ENCODE data around the gene EFHD2. TPM values are rescaled to one million over a fixed set of nuclear protein-coding genes. Genes with fewer than 3 reads are reported as not detected.

EFHD2 gene
- total RNA-seq, 1 experiment from 2014 or later: 90.8 TPM

GRCh38 chr1:15384301-15384901, 25.3 kb upstream of the EFHD2 start:
- Histone ChIP-seq H3K36me3 (ENCODE audit: control insufficient read depth, insufficient read depth, low read length) (no peaks in the 10 kb centered on the region), H3K9me3 (ENCODE audit: control insufficient read depth, insufficient read depth, low read depth, low read length) (no peaks in the 10 kb centered on the region), H3K27ac (ENCODE audit: low read length) (no peak overlapping the region), H3K27me3 (ENCODE audit: control insufficient read depth, insufficient read depth, low read length) (no peaks in the 10 kb centered on the region), H3K4me3 (ENCODE audit: low read depth in 2 of 2, low read length in 2 of 2) (no peak overlapping the region), H3K4me1 (ENCODE audit: control insufficient read depth, insufficient read depth, low read length) (no peaks in the 10 kb centered on the region; the same call in 1 of the 2 replicates)
- no peak for ATAC-seq
- intact Hi-C loops (cut with micrococcal nuclease; ENCODE audit: unreplicated experiment) (no loop called here), in situ Hi-C loops (cut with HindIII; ENCODE audit: low pct_unique_long_range_greater_than_20kb, low sequenced_read_pairs) (no loop called here)
- ChIA-PET CTCF (no interaction called here), POLR2A (no interaction called here)
- DNase-seq (ENCODE audit: low read depth, low spot score): no peak
- BruUV-seq (replicated peaks): no TSS peak
- TF ChIP-seq, protein P1, sequence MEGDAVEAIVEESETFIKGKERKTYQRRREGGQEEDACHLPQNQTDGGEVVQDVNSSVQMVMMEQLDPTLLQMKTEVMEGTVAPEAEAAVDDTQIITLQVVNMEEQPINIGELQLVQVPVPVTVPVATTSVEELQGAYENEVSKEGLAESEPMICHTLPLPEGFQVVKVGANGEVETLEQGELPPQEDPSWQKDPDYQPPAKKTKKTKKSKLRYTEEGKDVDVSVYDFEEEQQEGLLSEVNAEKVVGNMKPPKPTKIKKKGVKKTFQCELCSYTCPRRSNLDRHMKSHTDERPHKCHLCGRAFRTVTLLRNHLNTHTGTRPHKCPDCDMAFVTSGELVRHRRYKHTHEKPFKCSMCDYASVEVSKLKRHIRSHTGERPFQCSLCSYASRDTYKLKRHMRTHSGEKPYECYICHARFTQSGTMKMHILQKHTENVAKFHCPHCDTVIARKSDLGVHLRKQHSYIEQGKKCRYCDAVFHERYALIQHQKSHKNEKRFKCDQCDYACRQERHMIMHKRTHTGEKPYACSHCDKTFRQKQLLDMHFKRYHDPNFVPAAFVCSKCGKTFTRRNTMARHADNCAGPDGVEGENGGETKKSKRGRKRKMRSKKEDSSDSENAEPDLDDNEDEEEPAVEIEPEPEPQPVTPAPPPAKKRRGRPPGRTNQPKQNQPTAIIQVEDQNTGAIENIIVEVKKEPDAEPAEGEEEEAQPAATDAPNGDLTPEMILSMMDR (IDR thresholded peaks at IDR 0.05): no peak
- TF ChIP-seq SIN3A (IDR thresholded peaks at IDR 0.05; ENCODE audit: borderline replicate concordance, insufficient read depth, low read depth, low read length) (no peak), POLR2AphosphoS5 (IDR thresholded peaks at IDR 0.05; ENCODE audit: low read depth, low read length) (no peak), TCF7L2 (IDR thresholded peaks at IDR 0.05; ENCODE audit: low read depth, low read length) (no peak)
- TF ChIP-seq, protein P2, sequence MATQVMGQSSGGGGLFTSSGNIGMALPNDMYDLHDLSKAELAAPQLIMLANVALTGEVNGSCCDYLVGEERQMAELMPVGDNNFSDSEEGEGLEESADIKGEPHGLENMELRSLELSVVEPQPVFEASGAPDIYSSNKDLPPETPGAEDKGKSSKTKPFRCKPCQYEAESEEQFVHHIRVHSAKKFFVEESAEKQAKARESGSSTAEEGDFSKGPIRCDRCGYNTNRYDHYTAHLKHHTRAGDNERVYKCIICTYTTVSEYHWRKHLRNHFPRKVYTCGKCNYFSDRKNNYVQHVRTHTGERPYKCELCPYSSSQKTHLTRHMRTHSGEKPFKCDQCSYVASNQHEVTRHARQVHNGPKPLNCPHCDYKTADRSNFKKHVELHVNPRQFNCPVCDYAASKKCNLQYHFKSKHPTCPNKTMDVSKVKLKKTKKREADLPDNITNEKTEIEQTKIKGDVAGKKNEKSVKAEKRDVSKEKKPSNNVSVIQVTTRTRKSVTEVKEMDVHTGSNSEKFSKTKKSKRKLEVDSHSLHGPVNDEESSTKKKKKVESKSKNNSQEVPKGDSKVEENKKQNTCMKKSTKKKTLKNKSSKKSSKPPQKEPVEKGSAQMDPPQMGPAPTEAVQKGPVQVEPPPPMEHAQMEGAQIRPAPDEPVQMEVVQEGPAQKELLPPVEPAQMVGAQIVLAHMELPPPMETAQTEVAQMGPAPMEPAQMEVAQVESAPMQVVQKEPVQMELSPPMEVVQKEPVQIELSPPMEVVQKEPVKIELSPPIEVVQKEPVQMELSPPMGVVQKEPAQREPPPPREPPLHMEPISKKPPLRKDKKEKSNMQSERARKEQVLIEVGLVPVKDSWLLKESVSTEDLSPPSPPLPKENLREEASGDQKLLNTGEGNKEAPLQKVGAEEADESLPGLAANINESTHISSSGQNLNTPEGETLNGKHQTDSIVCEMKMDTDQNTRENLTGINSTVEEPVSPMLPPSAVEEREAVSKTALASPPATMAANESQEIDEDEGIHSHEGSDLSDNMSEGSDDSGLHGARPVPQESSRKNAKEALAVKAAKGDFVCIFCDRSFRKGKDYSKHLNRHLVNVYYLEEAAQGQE (IDR thresholded peaks at IDR 0.05; ENCODE audit: insufficient read depth in 1 of 2, low read depth in 2 of 2, low read length in 1 of 2): no peak

GRCh38 chr1:15385420-15385819, 24.3 kb upstream of the EFHD2 start:
- POLR2A ChIA-PET: no interaction called here
- no peaks in the 10 kb centered on the region; the same call in 1 of the 2 replicates for H3K4me1 ChIP-seq (ENCODE audit: control insufficient read depth, insufficient read depth, low read length)
- no peaks in the 10 kb centered on the region for H3K27me3 ChIP-seq (ENCODE audit: control insufficient read depth, insufficient read depth, low read length)
- no TSS peak for BruUV-seq (replicated peaks)
- no peak overlapping the region for H3K4me3 ChIP-seq (ENCODE audit: low read depth in 2 of 2, low read length in 2 of 2)
- TF ChIP-seq, protein P2 (IDR thresholded peaks at IDR 0.05; ENCODE audit: insufficient read depth in 1 of 2, low read depth in 2 of 2, low read length in 1 of 2): no peak
- TF ChIP-seq, protein P1 (IDR thresholded peaks at IDR 0.05): no peak
- TF ChIP-seq TCF7L2 (IDR thresholded peaks at IDR 0.05; ENCODE audit: low read depth, low read length) (no peak), POLR2AphosphoS5 (IDR thresholded peaks at IDR 0.05; ENCODE audit: low read depth, low read length) (no peak), SIN3A (IDR thresholded peaks at IDR 0.05; ENCODE audit: borderline replicate concordance, insufficient read depth, low read depth, low read length) (no peak)
- H3K36me3 ChIP-seq (ENCODE audit: control insufficient read depth, insufficient read depth, low read length): no peaks in the 10 kb centered on the region
- no peak for DNase-seq (ENCODE audit: low read depth, low spot score)
- H3K27ac ChIP-seq (ENCODE audit: low read length): no peak overlapping the region
- intact Hi-C loops (cut with micrococcal nuclease; ENCODE audit: unreplicated experiment): no loop called here
- in situ Hi-C loops (cut with HindIII; ENCODE audit: low pct_unique_long_range_greater_than_20kb, low sequenced_read_pairs): no loop called here
- no peak for ATAC-seq
- H3K9me3 ChIP-seq (ENCODE audit: control insufficient read depth, insufficient read depth, low read depth, low read length): no peaks in the 10 kb centered on the region
- CTCF ChIA-PET: no interaction called here
